ENCODE measurements around the gene C1orf167.

Gene C1orf167

GRCh38 chr1:11746092-11746491 is 15.9 kb upstream of the C1orf167 start:
- no peak overlapping the region for H3K27ac ChIP-seq
- TF ChIP-seq CTCF (conservative IDR thresholded peaks at IDR 0.05): no peak

- H3K27ac ChIP-seq: no peak overlapping the region
- TF ChIP-seq CTCF (conservative IDR thresholded peaks at IDR 0.05): no peak
Observed at GRCh38 chr1:11746795-11747487, 15.1 kb upstream of the C1orf167 start.

GRCh38 chr1:11748294-11749202 is 13.4 kb upstream of the C1orf167 start:
- H3K27ac ChIP-seq: peak overlapping the region; percentile 18; the same call in 1 of the 2 replicates
- no peak for TF ChIP-seq CTCF (conservative IDR thresholded peaks at IDR 0.05)

GRCh38 chr1:11749203-11749689 is 12.7 kb upstream of the C1orf167 start:
- peak overlapping the region; percentile 18; the same call in 1 of the 2 replicates for H3K27ac ChIP-seq
- peak; percentile 86 for TF ChIP-seq CTCF (conservative IDR thresholded peaks at IDR 0.05)

- no peak for TF ChIP-seq CTCF (conservative IDR thresholded peaks at IDR 0.05)
- H3K27ac ChIP-seq: no peak overlapping the region
Observed at GRCh38 chr1:11749996-11750395, 12.0 kb upstream of the C1orf167 start.

GRCh38 chr1:11751087-11751486 is 10.9 kb upstream of the C1orf167 start:
- no peak overlapping the region for H3K27ac ChIP-seq
- no peak for TF ChIP-seq CTCF (conservative IDR thresholded peaks at IDR 0.05)

- no peak for TF ChIP-seq CTCF (conservative IDR thresholded peaks at IDR 0.05)
- no peak overlapping the region for H3K27ac ChIP-seq
Observed at GRCh38 chr1:11752359-11753088, 9.5 kb upstream of the C1orf167 start.
